Thoracic aorta (tissue), 2 donors: Measurements from ENCODE around the gene C19orf73. TPM values are rescaled to one million over a fixed set of nuclear protein-coding genes. Genes with fewer than 3 reads are reported as not detected.

Experiments
- ATAC-seq: fragments of 150-250 bp; one replicate; pipeline ENCODE4 v1.8.0; 2017; ENCODE audit warnings: low read depth; ENCODE audit not compliant: insufficient number of reproducible peaks, low FRiP score
- DNase-seq: peaks from one replicate; pipeline ENCODE4 v3.0.0-alpha.2; 2020; ENCODE audit warnings: low spot score
- H3K27ac ChIP-seq, 2 donors: fragments of 200-600 bp; sonication (generic); 1 replicate in 1 of 2; 2 replicates in 1 of 2; pipeline ENCODE4 v1.5.1; 2016; ENCODE audit warnings: mild to moderate bottlenecking in 2 of 2, moderate library complexity in 2 of 2
- H3K27me3 ChIP-seq: fragments of 200-600 bp; sonication (generic); replicated peaks from 2 replicates; pipeline ENCODE4 v1.6.0; 2016; ENCODE audit warnings: mild to moderate bottlenecking; ENCODE audit not compliant: insufficient read depth
- H3K36me3 ChIP-seq: fragments of 200-600 bp; sonication (generic); one replicate; pipeline ENCODE4 v1.5.1; 2016
- H3K4me1 ChIP-seq, 2 donors: fragments of 200-600 bp; sonication (generic); 1 replicate in 1 of 2; 2 replicates in 1 of 2; pipeline versions ENCODE4 v1.5.1 to v1.6.0; 2016; ENCODE audit warnings: low read depth in 2 of 2, mild to moderate bottlenecking in 1 of 2; ENCODE audit not compliant: control insufficient read depth in 1 of 2
- H3K4me3 ChIP-seq: fragments of 200-600 bp; sonication (generic); 2 replicates; pipeline ENCODE4 v1.5.1; 2016; ENCODE audit warnings: mild to moderate bottlenecking
- H3K9me3 ChIP-seq: fragments of 200-600 bp; sonication (generic); 2 replicates; pipeline ENCODE4 v1.5.1; 2016
- CTCF ChIP-seq: fragments of 200-600 bp; sonication (generic); IDR thresholded peaks from one replicate; pipeline ENCODE4 v1.5.1; 2019; ENCODE audit warnings: antibody characterized with exemption
- total RNA-seq, 2 donors: library from RNA; depleted of rRNA; stranded (reverse); fragments of >200 nt; gene quantifications; one replicate each; pipeline versions ENCODE4 v1.1.0 to v1.2.3, GENCODE V29; 2016

The C19orf73 gene
- total RNA-seq, 2 donors from 2014 or later: not detected

DNA sequence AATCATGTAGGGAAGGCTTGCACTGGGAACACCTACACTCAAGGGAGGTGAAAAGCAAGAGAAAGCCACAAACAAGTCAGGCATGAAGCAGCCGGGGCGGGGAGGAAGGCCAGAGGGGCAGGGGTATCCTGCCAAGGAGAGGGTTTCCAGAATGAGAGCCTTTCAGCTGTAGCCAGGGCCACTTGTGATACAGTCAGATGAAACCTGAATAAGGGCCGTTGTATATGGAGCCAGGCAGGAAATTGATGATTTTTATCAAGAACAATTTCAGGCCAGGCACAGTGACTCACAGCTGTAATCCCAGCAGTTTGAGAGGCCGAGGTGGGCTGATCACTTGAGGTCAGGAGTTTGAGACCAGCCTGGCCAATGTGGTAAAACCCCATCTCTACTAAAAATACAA, 43.0 kb upstream of the C19orf73 start:
- TF ChIP-seq CTCF: no peak
- Histone ChIP-seq H3K9me3 (no peaks in the 10 kb centered on the region), H3K4me3 (no peak overlapping the region), H3K27me3 (no peaks in the 10 kb centered on the region), H3K4me1 (peaks cover 21 to 45% of the 10 kb centered on the region in 2 donors), H3K36me3 (no peaks in the 10 kb centered on the region), H3K27ac (no peak overlapping the region)
- DNase-seq (no peak), ATAC-seq (no peak)

- ATAC-seq (no peak), DNase-seq (no peak)
- TF ChIP-seq CTCF: no peak
- no peaks in the 10 kb centered on the region for H3K27me3 ChIP-seq
- H3K36me3 ChIP-seq: no peaks in the 10 kb centered on the region
- no peaks in the 10 kb centered on the region for H3K9me3 ChIP-seq
- H3K4me3 ChIP-seq: no peak overlapping the region
- no peak overlapping the region for H3K27ac ChIP-seq
- peaks cover 16 to 44% of the 10 kb centered on the region in 2 donors for H3K4me1 ChIP-seq
Measured at GRCh38 chr19:49160450-49161189, 41.7 kb upstream of the C19orf73 start.

GRCh38 chr19:49157445-49158224, 38.7 kb upstream of the C19orf73 start, which contains the start of gene TRPM4:
TRPM4 (plus strand) TSS chr19:49157792; CDS start chr19:49157867, 75 bp downstream.
- TF ChIP-seq CTCF: no peak
- H3K27ac ChIP-seq: peak within 1 kb of the TSS; percentile 79 to 83
- ATAC-seq: peak; percentile 81

DNA sequence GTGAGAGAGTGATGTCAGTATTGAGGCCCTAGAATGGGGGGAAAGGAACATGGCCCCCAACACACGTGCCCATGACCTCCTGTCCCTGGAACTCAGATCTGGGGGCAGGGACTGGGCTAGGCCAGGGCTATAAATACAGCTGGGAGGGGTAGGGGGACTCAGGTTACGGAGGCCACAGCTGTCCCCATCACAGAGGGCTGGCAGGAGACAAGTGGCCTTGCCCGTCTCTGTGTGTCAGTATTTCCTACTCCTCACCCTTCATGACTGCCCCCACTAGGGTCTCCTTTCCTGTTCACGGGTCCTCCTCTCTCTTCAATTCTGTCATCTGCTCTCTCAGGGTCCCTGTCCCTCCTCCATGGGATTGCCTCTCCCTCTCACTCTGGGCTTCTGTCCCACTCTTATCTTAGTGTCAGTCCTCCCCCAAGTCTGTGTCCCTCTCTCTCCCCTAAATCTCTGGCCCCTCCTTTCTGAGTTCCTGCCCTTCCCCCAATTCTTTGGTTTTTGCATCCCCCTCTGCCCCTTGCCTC, 36.9 kb upstream of the C19orf73 start:
- Histone ChIP-seq H3K27ac (peak overlapping the region; percentile 36 to 67), H3K27me3 (no peaks in the 10 kb centered on the region), H3K36me3 (no peaks in the 10 kb centered on the region), H3K4me3 (no peak overlapping the region), H3K9me3 (no peaks in the 10 kb centered on the region), H3K4me1 (peaks cover 12 to 41% of the 10 kb centered on the region in 2 donors)
- DNase-seq (no peak), ATAC-seq (no peak)
- no peak for TF ChIP-seq CTCF

More at GRCh38 chr19:49157445-49158224, 38.7 kb upstream of the C19orf73 start, which contains the start of gene TRPM4:
- DNase-seq: peak; percentile 63
- Histone ChIP-seq H3K9me3 (no peaks in the 10 kb centered on the region), H3K4me3 (peak within 1 kb of the TSS; percentile 91), H3K4me1 (peaks cover 6 to 33% of the 10 kb centered on the region in 2 donors), H3K36me3 (no peaks in the 10 kb centered on the region), H3K27me3 (no peaks in the 10 kb centered on the region)
